Activated CD8-positive, alpha-beta memory T cell treated with anti-CD3 and anti-CD28 coated beads for 24 hours (primary cell): ENCODE data around the gene FAAP20.

ENCODE experiments used
- DNase-seq: peaks from one replicate; pipeline ENCODE4 v3.0.0-alpha.2; 2020

Gene FAAP20

GRCh38 chr1:2176615-2177014 lies 18.0 kb downstream of the FAAP20 start:
- no peak for DNase-seq

GRCh38 chr1:2175681-2176454 lies 18.7 kb downstream of the FAAP20 start:
- no peak for DNase-seq

- DNase-seq = no peak
Measured at GRCh38 chr1:2175055-2175414, 19.5 kb downstream of the FAAP20 start.

GRCh38 chr1:2174348-2175054 lies 20.1 kb downstream of the FAAP20 start:
- DNase-seq = peak; percentile 76

GRCh38 chr1:2173546-2174347 lies 20.8 kb downstream of the FAAP20 start:
- no peak for DNase-seq

- DNase-seq = no peak
Measured at GRCh38 chr1:2172551-2173146, 21.9 kb downstream of the FAAP20 start.

- DNase-seq = no peak
Measured at GRCh38 chr1:2172012-2172411, 22.6 kb downstream of the FAAP20 start.

GRCh38 chr1:2170211-2170610 lies 24.4 kb downstream of the FAAP20 start:
- no peak for DNase-seq

GRCh38 chr1:2169200-2169836 lies 25.3 kb downstream of the FAAP20 start:
- DNase-seq = no peak

GRCh38 chr1:2168535-2168934 lies 26.0 kb downstream of the FAAP20 start:
- no peak for DNase-seq

GRCh38 chr1:2168090-2168489 lies 26.5 kb downstream of the FAAP20 start:
- DNase-seq = no peak

- no peak for DNase-seq
Measured at GRCh38 chr1:2166695-2167094, 27.9 kb downstream of the FAAP20 start.

GRCh38 chr1:2166254-2166653 lies 28.3 kb downstream of the FAAP20 start:
- DNase-seq = no peak

- no peak for DNase-seq
Measured at GRCh38 chr1:2165646-2166045, 28.9 kb downstream of the FAAP20 start.

- no peak for DNase-seq
Measured at GRCh38 chr1:2163205-2163604, 31.4 kb downstream of the FAAP20 start.

- DNase-seq = no peak
Measured at GRCh38 chr1:2160451-2161300, 33.9 kb downstream of the FAAP20 start.

GRCh38 chr1:2159124-2159523 lies 35.4 kb downstream of the FAAP20 start:
- no peak for DNase-seq

- DNase-seq = no peak
Measured at GRCh38 chr1:2158272-2158671, 36.3 kb downstream of the FAAP20 start.

- DNase-seq = no peak
Measured at GRCh38 chr1:2157856-2158255, 36.7 kb downstream of the FAAP20 start.

GRCh38 chr1:2156866-2157265 lies 37.7 kb downstream of the FAAP20 start:
- no peak for DNase-seq

- DNase-seq = no peak
Measured at GRCh38 chr1:2155788-2156187, 38.8 kb downstream of the FAAP20 start.

GRCh38 chr1:2155147-2155598 lies 39.4 kb downstream of the FAAP20 start:
- no peak for DNase-seq
